HG03521 (cell line): Measurements from ENCODE around the gene CDC37.

Source experiments
- ATAC-seq: cut with Tn5 transposase; IDR thresholded peaks from one replicate; pipeline ENCODE4 v1.9.1; 2021; ENCODE audit warnings: mild to moderate bottlenecking, moderate library complexity; ENCODE audit not compliant: unreplicated experiment

CDC37 gene

GRCh38 chr19:10363789-10364281, 39.5 kb downstream of the CDC37 start:
- ATAC-seq: no peak

GRCh38 chr19:10362259-10362658, 41.1 kb downstream of the CDC37 start:
- ATAC-seq: no peak

GRCh38 chr19:10361569-10362011, 41.8 kb downstream of the CDC37 start:
- no peak for ATAC-seq

GRCh38 chr19:10356431-10356830, 46.9 kb downstream of the CDC37 start:
- no peak for ATAC-seq

DNA sequence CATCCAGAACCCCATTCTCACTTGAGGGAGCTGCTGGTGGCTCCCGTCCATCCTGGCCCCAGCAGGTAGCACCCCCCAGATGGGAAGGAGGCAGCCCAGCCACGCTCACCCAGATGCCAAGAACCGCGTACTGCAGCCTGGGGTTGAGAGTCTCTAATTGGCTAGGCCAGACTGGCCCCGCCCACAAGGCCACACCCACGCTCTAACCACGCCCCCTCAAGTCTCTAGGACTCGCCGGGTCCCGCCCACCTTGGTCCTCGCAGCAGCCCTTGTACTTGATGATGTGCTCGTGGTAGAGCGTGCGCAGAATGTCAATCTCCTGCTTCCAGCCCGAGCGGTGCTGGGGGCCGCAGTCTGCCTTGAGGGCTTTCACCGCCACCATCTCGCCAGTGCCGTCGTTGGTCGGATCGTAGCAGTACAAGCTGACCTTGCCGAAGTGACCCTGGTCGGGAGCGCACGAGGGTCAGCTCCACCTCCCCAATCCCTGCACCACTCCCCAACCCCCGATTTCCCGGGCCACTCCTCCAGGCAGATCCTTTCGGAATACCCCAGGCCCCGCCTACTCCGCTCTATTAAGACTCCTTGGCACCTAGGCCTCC, 49.5 kb downstream of the CDC37 start:
- no peak for ATAC-seq

DNA sequence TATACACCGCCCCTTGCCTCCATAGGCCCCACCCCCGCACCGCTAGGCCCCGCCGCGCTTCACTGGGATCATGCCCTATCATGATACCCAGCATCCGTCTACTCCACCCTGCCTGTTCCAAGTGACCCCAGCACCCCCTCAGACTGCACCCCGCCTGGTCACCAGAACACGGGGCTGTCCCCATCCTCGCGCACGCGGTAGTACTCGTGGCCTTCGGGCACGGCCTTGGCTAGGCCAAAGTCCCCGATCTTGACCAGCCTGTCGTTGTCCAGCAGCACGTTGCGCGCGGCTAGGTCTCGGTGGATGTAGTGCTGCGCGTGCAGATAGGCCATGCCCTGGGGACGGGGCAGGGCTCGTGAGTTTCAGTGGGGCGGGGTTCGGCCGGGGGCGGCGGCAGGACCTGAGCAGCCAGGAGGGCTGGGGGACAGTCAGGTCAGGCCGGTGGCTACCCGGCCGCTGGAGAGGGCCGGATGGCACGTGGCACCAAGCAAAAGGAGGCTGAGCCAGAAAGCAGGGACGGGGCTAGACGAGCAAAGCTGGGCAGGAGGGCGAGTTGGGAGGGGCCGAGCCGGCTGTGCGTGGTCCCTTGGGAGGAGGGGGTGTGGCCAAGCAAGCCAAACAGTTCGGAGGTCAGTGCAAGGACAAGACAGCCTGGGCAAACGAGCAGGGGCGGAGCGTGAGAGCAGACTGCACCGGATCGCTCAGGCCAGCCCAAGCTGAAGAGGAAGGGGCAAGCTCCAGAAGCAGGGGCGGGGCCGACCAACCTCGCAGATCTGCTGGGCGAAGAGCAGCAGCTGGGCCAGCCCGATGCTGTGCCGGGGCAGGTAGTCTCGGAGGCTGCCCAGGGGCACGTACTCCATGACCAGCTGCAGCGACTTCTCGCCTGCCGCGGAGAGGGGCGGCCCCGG, 50.3 kb downstream of the CDC37 start:
- ATAC-seq: no peak

- no peak for ATAC-seq
Observed at GRCh38 chr19:10346509-10346908, 56.8 kb downstream of the CDC37 start.

- ATAC-seq: no peak
Observed at GRCh38 chr19:10344780-10345179, 58.6 kb downstream of the CDC37 start.

DNA sequence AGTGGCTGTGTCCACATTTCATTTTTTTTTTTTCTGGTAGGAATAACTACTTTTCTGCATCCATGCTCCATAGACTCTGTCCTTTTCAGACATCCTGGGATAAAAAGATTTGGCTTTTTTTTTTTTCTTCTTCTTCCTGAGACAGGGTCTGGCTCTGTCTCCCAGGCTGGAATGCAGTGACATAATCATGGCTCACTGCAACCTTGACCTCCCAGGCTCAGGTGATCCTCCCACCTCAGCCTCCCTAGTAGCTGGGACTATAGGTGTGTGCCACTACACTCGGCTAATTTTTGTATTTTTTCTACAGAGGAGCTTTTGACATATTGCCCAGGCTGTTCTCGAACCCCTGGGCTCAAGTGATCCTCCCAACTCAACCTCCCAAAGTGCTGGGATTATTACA, 59.8 kb downstream of the CDC37 start:
- ATAC-seq: no peak
